KOPT-K1 (cell line): Measurements from ENCODE around the gene GARNL3.

Experiments
- H3K27ac ChIP-seq: fragments of 200-600 bp; sonication (generic); 2 replicates; pipeline ENCODE4 v1.5.1; 2016; ENCODE audit warnings: antibody characterized with exemption, mild to moderate bottlenecking, low read depth, low read length; ENCODE audit not compliant: poor library complexity, severe bottlenecking
- H3K36me3 ChIP-seq: fragments of 200-600 bp; sonication (generic); 2 replicates; pipeline ENCODE4 v1.5.1; 2017; ENCODE audit warnings: antibody characterized with exemption, mild to moderate bottlenecking, low read length, moderate library complexity; ENCODE audit not compliant: insufficient read depth
- H3K9me3 ChIP-seq: fragments of 200-600 bp; sonication (generic); 2 replicates; pipeline ENCODE4 v1.5.1; 2017; ENCODE audit warnings: antibody characterized with exemption, low read length, mild to moderate bottlenecking; ENCODE audit not compliant: insufficient read depth, poor library complexity, severe bottlenecking

Gene GARNL3

DNA sequence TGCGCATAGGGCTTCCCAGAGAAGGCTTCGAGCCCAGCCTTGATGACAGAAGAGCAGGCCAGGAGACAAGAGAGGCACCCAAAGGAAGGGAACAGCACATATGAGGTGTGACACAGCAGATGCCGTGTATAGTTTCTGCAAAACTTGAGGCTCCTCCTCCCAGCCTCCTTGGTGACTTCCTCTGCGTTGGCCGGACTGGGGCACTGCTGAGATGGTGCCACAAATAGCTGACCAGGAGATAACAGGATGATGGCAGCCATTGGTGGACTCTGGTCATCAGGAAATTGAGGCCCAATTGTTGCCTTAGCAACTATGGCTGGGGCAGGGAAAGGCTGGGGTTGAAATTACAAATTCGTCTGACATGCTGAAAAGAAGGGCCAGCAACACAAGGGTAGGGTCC lies 154.8 kb downstream of the GARNL3 start:
- no peak overlapping the region for H3K27ac ChIP-seq
- H3K9me3 ChIP-seq, result no peaks in the 10 kb centered on the region

DNA sequence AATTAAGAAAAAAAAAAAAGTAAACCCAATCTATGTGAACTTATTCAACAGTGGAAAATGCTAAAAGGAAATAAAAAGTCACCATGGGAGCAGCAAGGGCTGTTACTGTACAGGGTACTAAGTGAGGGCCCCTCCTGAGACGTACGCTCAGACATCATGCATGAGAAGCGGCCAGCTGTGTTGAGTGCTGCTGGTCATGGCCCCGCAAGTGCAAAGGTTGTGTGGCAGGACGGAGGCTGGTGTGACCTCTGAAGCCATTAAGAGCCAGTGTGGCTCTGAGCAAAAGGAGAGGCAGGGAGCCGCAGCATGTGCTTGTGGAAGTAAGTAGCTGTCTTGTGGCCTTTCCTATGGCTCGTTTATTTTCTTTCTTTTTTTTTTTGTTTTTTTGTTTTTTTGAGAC lies 156.5 kb downstream of the GARNL3 start:
- Histone ChIP-seq H3K9me3 (no peaks in the 10 kb centered on the region), H3K27ac (no peak overlapping the region), H3K36me3 (no peaks in the 10 kb centered on the region)

More for the DNA sequence above, 154.8 kb downstream of the GARNL3 start:
- no peaks in the 10 kb centered on the region for H3K36me3 ChIP-seq

DNA sequence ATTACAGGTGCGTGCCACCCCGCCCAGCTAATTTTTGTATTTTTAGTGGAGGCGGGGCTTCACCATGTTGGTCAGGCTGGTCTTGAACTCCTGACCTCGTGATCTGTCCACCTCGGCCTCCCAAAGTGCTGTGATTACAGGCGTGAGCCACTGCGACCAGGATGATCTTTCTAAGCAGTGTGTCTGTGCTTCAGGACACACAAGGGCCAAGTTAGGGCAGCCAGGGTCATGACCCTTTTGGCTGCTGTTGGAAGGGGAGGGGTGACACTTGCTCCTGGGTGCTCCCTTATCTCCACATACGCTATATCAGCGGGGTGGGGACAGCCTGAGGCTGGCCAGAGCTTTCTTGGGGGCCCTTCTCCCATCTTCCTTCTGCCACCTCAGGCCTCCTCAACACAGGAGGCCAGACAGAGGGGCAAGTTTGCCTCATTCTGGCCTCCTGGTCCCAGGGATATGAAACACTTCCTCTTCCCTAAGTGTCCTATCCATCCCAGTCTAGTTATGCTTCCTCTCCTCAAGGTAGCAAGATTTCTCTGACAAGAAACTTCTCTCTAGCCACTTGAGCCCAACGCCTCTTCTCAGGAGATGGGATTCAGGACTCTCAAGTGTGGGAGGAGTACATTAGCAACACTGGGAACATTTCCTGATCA lies 157.7 kb downstream of the GARNL3 start:
- Histone ChIP-seq H3K36me3 (no peaks in the 10 kb centered on the region), H3K27ac (no peak overlapping the region), H3K9me3 (no peaks in the 10 kb centered on the region)

GRCh38 chr9:127422787-127423186 lies 158.2 kb downstream of the GARNL3 start:
- Histone ChIP-seq H3K9me3 (no peaks in the 10 kb centered on the region), H3K36me3 (no peaks in the 10 kb centered on the region), H3K27ac (no peak overlapping the region)

DNA sequence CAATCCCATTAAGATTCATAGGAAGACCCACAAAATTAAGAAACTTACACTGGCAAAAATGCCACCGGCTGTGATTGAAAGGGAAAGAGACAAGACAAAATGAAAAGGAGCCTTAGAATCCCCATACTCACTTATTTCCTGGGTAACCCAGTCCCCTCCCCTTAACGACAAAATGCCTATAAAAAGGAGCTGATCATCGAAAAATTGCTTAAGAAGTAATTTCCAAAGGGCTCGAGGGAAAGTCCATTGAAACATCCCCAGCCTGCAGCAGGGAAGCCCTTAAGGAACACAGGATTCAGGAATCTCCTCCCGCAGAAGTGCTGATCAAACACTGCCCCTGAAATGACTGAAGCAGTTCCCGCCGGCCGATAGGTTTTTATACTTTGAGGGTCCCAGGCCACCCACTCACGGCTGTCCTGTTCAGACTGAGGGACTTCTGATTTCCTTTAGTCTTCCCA lies 158.9 kb downstream of the GARNL3 start:
- Histone ChIP-seq H3K9me3 (no peaks in the 10 kb centered on the region), H3K27ac (peak overlapping the region; percentile 85), H3K36me3 (peaks cover 3% of the 10 kb centered on the region)

DNA sequence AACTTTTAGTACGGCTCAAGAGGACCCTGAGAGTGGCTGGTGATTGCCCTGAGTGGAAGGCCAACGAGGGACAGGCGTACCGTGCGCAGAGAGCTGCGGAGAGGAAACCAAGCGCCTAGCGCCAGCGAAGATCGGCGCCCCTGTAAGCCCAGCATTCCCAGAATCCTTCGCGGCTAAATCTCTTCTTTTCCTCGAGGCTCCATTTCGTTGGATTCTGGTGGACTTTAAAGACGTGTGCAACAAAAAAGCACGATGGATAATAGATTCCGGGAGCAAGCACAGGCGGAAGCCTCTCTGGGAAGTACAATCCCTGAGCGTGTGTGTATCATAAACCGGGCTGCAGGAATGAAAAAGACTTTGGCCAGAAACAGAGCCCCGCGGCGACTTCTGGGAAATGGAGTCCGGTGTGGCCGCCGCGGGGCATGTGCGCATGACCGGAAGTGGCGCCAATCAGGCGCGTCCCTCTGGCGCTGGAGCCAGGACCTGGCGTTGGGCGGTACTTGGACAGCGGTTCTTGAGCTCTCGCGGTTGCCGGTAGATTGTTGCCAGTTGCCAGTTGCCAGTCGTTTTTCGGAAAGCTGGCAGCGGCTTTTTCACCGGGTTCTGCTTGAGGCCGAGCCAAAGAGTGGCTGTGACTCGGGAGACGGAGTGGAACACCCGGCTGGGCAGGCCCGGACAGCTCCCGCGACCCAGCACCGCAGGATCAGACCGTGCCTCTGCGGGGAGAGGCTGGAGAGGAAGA lies 159.5 kb downstream of the GARNL3 start, which contains the start of gene ZNF79:
Gene ZNF79, plus strand, starts transcription at position 449 of the 742 bp plus-strand sequence. CDS start 406 bp downstream, outside the sequence.
- H3K27ac ChIP-seq, result peak within 1 kb of the TSS; percentile 85
- H3K36me3 ChIP-seq, result peaks cover 9% of the 10 kb centered on the region
- H3K9me3 ChIP-seq, result no peaks in the 10 kb centered on the region

GRCh38 chr9:127424676-127424999 lies 160.1 kb downstream of the GARNL3 start:
- Histone ChIP-seq H3K36me3 (peaks cover 14% of the 10 kb centered on the region), H3K27ac (peak overlapping the region; percentile 85), H3K9me3 (no peaks in the 10 kb centered on the region)

DNA sequence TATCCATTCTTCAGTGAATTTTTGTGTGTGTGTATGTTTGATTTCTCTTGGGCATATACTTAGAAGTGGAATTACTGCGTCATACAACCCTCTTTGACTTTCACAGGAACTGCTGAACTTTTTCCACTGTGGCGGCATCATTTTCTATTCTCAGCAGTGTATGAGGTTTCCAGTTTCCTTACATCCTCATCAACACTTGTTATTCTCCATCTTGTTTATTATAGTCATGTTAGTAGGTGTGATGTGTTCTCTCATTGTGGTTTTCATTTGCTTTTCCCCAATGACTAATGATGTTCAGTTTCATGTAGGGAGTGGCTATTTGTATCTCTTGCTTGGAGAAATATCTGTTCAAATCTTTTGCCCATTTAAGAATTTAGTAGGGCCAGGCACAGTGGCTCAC lies 162.2 kb downstream of the GARNL3 start:
- Histone ChIP-seq H3K27ac (no peak overlapping the region), H3K9me3 (no peaks in the 10 kb centered on the region), H3K36me3 (peaks cover 32% of the 10 kb centered on the region)

DNA sequence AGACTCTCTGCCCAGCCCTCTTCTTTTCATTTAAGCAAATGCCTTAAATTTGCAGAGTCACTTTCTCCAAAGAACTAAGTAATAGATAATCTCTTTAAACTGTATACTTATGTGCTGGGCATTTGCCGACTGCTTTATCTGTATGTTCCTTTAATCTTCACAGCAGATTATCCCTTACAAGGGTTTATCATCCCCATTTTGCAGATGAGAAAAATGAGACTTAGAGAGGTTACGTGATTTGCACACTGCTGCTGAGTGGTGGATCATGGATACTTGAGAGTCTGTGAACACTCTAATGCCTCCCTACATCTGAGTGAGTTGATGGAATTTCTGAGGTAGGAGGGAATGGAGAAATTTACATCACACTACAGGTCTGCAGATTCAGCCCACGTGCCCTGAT lies 163.8 kb downstream of the GARNL3 start:
- peaks cover 37% of the 10 kb centered on the region for H3K36me3 ChIP-seq
- H3K9me3 ChIP-seq, result no peaks in the 10 kb centered on the region
- no peak overlapping the region for H3K27ac ChIP-seq

- no peak overlapping the region for H3K27ac ChIP-seq
Observed at GRCh38 chr9:127430415-127430814, 165.8 kb downstream of the GARNL3 start.

GRCh38 chr9:127437497-127438264 lies 173.1 kb downstream of the GARNL3 start:
- Histone ChIP-seq H3K36me3 (peaks cover 93% of the 10 kb centered on the region), H3K27ac (no peak overlapping the region), H3K9me3 (no peaks in the 10 kb centered on the region)

More at GRCh38 chr9:127430415-127430814, 165.8 kb downstream of the GARNL3 start:
- Histone ChIP-seq H3K36me3 (peaks cover 58% of the 10 kb centered on the region), H3K9me3 (no peaks in the 10 kb centered on the region)

DNA sequence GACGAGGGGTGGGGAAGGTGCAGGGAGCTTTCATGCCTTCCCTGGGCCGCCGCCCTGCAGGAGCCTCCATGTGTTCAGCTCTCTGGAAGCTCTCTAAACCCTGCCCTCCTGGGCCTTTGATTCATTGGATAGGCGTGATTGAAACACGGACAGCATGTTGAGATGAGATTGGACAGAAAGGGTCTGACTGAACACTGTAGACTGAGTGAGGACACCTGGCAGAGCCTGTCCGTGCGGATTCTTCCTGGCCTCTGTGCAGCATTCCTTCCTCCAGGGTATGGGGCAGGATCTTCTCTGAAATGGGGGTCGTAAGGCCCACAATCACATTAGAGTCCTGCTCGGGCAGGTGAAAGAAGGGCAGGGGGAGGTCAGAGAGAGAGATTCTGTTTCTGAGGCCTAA lies 173.8 kb downstream of the GARNL3 start:
- Histone ChIP-seq H3K36me3 (peaks cover 92% of the 10 kb centered on the region), H3K27ac (no peak overlapping the region), H3K9me3 (no peaks in the 10 kb centered on the region)
